GM21367 (cell line): ENCODE results near the gene WDPCP.
"Not testable (repeated sequence)": the region's sequence is repeated elsewhere in the genome, so short reads cannot be mapped to it uniquely, and the experiment has no call there.

Experiments used
- ATAC-seq: cut with Tn5 transposase; IDR thresholded peaks from one replicate; pipeline ENCODE4 v1.9.1; 2021; ENCODE audit not compliant: unreplicated experiment

WDPCP gene

DNA sequence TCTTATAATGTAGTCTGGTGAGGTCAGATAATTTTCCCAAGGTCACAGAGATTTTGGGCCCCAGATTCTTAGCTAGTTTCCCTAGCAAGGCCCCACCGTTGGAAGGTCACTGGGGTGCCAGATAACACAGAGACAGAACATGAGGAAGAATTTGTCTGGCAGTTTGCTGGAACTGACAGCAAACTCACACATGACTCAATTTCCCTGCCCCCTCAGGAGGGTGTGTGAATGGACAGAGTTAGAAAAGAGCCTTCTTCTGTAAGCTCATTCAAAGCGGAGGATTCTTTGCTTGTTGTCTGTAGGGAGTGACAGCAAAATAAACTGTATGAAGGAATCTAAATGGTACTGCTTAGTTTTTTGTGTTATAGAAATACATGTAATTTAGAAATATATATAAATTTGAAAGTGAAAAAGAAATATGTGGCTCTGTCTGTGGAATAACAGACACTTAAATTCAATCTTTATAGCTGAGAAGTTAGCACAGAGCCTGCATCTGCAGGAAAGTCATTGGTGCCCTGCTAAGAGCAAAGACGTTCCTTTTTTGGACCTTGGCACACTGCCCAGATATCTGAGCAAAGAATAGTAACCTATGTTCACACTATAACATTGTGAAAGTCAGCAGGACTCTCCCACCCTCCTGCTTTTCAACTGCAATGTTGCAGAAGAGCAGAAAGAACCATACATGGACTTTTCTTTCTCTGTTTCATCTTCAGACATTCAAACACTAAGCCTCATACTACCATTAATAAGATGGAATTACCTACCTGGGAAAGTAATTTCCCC is 2.5 kb upstream of the WDPCP start:
- no peak for ATAC-seq

DNA sequence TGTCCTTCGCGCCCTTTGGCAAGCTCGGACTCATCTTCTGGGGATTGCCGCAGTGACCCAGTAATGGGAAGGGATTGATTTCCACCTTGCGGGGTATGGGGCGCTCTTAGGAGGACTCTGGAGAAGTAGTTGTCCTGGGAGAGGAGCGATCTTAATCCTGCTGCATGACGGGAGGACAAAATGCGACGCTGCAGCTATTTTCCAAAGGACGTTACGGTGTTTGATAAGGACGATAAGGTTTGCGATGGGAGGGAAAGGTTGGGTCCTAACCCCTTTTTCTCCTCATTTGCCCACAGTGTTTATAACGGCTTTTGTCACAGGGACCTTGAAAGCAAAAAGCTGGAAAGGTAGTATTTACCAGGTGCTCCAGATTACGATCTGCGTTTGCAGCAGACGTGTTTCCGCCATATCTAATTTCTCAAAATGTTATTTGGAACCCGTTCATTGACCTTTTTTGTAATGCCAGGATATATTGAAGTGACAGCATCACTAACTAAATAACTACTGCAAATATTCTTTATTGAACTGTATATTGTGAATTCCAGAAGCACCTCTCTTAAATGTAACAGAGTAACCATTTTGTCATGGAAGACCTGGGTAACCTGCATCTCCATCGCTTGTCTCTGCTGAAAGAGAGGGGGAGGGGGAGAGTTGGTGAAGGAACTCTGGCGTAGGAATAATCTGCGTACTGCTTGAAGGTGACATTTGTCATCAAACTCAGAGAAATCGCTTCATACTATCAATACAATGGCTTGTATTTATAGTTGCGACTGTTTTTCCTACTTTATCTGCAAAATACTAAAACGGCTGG is 1.1 kb upstream of the WDPCP start:
- ATAC-seq, result peak; percentile 5

DNA sequence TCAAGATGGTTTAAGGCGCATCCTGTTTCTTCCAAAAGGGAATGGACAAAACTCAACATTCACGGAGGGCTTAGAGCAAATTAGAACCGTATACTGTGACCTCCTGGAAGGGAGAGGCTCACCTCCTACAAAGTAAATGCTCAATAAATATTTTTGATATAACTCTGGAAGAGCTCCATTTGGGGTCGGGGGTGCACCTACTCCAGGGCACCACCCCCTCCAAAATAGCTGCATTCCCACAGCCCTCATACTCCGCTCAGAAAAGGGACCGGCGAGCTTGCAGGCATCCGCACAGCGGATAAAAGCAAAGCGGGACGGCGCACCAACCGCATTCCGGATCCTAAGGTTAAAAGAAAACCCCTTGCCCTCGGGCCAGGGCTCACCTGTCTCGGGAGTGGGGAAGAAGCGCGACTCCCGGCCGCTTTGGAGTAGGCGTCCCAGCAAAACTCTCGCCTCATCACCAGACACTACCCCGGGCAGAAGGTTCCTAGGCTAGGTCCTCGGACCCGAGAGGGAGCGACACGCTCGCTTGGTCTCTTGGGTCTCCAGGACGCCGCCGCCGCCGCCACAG is 378 bp downstream of the WDPCP start:
- ATAC-seq, result no peak

DNA sequence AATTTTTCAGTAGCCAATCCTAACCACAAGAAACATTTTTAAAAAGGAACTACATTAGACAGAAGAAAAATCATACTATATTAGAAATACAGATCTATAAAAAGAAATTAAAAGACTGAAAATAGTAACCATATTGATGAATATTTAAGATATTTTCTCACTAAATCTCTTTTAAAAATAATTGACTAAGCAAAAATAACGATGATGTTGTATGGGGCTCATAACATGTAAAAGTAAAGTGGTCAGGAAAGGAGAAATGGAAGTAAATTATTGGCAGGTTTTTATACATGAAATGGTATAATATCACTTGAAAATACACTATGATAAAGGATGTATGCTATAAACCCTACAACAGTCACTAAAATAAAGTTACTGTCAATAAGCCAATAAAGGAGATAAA is 5.4 kb downstream of the WDPCP start:
- no peak for ATAC-seq

DNA sequence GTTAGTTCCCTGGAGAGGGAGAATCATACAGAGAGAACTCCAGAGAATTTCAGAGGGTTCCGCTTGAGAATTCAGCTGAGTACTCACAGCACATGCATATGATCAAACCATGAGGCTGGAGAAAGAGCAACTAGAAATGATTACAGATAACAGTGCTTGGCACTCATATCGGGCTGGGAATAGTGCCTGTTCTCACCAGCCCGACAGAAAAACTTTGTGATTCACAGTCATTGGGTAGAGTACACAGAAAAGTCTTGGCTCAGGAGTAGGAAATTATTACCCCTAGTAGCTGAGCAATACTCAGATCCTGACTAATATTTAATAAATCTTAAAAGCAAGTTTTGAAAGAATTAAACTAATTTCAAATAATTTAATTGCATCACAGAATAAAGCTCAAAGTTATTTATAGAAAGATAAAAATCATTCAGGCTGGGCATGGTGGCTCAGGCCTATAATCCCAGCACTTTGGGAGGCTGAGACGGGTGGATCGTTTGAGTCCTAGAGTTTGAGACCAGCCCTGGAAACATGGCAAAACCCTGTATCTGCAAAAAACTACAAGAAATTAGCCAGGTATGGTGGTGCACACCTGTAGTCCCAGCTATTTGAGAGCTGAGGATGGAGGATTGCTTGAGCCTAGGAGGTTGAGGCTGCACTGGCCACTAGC is 6.8 kb downstream of the WDPCP start:
- ATAC-seq, result no peak

DNA sequence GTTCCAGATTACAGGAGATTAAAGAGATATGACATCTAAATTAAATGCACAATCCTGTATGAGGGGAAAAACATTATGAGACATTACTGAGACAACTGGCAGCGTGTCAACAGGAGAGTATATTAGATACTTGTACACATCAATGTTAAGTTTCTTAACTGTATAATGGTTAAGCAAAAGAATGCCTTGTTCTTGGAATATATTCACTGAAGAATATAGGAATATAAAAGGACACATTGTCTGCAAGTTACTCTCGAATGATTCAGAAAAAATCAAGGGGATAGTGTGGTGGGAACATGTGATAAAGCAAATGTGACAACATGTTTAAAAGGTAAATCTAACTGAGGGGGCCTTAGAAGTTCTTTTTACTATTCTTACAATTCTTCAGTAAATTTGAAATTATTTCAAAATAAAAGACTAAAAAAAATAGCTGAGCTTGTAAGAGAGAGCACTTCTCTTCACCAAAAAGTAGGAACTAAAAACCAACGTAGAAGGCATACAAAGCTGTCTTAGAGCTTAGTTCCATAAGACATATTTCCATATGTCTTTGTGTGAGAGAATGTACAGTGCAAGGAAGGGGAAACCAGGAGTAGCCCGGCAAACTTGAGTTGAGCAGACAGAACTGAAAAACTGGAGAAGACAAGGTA is 7.5 kb downstream of the WDPCP start:
- no peak for ATAC-seq

DNA sequence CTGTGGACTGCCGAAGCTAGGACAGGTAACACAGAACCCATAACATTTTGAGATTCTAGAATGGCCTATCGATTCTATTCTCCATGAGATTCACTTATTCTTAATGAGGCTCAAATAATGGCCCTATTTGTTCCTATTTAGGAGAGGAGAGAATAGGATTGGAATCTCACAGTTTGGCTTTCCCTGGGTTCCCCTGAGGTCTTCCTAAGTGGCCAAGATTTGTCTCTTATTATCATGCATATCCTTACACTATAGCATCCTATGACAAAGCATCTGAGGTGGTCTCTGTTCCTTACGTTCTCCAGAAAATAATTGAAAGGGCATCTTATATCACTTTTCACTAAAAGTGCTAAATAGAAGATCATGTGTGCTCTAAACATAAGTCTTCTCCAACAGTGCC is 9.5 kb downstream of the WDPCP start:
- no peak for ATAC-seq

DNA sequence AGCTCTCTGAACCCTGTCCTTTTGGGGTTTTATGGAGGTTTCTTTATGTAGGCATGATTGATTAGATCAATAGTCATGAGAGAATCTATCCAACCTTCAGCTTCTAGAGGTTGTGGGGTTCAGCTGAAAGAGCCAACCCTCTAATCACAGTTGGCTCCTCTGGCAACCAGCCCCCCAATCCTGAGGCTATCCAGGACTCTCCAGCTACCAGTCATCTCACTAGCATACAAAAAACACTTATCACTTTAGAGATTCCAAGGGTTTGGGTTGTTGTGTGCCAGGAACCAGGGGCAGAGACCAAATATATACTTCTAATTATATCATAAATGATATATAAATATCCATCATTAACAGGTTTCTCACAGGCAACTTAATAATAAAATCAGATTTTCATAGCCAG is 11.7 kb downstream of the WDPCP start:
- ATAC-seq, result no peak

DNA sequence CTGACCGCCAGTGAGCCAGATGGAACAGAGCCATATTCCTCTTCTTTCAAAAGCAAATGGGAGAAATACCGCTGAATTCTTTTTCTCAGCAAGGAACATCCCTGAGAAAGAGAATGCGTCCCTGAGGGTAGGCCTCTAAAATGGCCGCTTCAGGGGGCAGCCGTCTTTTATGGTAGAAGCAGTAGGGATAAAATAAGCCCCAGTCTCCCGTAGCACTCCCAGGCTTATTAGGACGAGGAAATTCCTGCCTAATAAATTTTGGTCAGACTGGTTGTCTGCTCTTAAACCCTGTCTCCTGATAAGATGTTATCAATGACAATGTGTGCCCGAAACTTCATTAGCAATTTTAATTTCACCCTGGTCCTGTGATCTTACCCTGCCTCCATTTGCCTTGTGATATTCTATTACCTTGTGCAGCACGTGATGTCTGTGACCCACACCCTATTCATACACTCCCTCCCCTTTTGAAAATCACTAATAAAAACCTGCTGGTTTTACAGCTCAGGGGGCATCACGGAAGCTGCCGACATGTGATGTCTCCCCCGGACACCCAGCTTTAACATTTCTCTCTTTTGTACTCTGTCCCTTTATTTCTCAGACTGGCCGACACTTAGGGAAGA is 14.4 kb downstream of the WDPCP start:
- not testable (repeated sequence) for ATAC-seq

DNA sequence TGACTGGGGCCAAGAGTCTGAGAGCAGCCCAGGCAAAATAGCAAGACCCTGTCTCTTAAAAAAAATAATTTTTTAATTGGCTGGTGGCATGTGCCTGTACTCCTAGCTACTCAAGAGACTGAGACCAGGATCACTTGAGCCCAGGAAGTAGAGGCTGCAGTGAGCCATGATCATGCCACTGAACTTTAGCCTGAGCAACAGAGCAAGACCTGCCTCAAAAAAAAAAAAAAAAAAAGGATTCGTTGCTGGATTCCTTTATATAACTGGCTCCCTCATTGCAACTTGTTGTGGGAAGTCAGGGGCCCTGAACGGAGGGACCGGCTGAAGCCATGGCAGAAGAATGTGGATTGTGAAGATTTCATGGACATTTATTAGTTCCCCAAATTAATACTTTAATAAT is 15.3 kb downstream of the WDPCP start:
- not testable (repeated sequence) for ATAC-seq

DNA sequence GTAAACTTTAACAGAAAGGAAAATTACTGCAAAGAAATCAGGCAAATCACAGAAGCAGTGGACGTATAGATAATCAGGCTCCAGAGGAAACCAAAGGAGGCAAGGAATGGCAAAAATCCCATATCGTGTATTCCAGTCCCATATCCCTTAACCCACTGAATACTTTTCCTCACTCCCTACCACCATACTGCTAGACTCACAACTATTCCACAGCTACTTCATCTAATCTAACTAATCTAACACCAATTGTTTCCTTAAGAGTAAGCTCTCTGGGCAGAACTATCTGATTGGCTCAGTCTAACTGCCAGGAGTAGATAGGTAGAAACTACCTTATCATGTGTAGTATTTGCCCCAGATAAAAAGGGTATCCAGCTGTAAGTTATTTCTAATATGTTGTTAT is 16.3 kb downstream of the WDPCP start:
- ATAC-seq, result no peak

DNA sequence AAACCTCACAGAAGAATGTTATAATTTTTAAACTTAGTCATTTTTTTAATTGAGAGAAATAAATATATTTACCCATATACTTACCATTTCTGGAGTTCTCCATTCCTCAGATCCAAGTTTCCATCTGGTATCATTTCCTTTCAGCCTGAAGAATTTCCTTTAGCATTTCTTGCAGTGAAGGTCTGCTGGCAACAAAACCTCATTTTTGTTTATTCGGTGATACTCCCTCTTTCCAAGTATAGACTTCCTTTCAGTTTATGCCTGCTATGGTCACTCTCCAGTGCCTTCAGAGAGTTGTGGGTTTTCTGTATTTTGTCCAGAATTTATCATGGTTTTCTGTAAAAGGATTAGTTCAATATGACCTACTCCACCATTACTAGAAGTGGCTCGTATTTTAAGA is 17.0 kb downstream of the WDPCP start:
- no peak for ATAC-seq

DNA sequence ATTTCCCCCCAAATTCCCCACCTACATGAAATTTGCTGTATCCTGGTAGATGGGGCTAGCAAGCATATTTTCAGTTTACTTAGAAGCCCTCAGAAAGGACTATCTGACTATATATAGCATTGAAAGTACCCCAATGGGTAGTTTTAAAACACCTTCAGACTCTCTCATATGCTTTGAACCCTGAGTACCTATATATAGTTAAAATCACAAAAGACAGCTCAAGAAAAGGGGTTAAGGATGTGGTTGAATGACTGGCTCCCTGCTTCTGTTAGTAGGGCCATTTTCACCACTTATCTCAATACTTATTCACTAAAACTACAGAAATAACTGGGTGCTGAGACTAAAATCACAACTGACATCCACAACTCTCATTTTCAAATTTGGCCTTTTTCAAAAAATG is 18.5 kb downstream of the WDPCP start:
- ATAC-seq, result no peak

DNA sequence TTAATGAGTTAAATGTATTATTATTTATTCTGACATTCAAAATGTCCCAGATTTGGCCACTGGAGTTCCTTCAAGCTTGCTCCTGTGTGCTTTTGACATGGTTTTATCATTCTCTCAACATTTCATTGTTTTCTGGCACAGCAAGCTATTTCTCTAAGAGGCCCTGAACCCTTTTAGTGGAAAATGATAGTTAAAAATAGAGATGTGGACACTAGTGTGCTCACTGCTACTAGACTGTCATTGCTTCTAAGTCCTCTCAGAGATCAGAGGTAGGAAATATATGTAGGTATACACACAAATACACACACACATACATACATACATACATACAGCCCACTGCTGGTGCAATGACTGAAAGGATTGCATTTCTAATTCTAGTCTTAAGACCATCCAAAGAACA is 25.5 kb downstream of the WDPCP start:
- ATAC-seq, result no peak

DNA sequence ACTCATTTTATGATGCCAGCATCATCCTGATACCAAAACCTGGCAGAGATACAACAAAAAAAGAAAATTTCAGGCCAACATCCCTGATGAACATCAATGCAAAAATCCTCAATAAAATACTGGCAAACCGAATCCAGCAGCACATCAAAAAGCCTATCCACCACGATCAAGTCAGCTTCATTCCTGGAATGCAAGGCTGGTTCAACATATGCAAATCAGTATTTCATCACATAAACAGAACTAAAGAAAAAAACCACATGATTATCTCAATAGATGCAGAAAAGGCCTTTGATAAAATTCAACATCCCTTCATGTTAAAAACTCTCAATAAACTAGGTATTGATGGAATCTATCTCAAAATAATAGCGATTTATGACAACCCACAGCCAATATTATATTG is 29.4 kb downstream of the WDPCP start:
- not testable (repeated sequence) for ATAC-seq

DNA sequence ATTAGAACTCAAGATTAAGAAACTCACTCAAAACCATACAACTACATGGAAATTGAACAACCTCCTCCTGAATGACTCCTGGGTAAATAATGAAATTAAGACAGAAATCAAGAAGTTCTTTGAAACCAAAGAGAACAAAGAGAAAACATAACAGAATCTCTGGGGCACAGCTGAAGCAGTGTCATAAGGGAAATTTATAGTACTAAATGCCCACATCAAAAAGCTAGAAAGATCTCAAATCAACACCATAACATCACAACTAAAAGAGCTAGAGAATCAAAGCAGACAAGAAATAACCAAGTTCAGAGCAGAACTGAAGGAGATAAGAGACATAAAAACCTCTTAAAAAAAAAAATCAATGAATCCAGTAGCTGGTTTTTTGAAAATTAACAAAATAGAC is 30.5 kb downstream of the WDPCP start:
- ATAC-seq, result not testable (repeated sequence)

DNA sequence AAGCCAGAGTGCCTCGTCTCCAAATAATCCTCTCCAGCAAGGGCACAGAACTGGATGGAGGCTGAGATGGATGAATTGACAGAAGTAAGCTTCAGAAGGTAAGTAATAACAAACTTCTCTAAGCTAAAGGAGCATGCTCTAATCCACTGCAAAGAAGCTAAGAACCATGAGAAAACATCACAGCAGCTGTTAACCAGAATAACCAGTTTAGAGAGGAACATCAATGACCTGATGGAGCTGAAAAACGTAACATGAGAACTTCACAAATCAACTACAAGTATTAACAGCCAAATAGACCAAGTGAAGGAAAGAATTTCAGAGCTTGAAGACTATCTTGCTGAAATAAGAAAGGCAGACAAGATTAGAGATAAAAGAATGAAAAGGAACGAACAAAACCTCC is 32.3 kb downstream of the WDPCP start:
- no peak for ATAC-seq

DNA sequence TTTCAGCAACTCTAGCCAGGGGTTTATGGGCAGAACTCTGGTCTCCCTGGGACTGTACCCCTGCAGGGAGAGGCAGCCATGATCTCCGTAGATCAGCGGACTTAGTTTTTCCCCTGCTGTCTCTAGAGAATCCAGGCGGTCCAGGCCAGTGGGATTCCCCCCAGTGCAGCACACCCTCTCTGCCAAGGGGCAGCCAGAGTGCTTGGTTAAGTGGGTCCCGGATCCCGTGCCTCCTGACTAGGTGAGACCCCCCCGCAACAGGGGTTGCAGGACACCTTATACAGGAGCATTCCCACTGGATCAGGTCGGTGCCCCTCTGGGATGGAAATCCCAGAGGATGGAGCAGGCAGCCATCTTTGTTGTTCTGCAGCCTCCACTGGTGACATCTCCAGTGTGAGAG is 33.0 kb downstream of the WDPCP start:
- ATAC-seq, result no peak

DNA sequence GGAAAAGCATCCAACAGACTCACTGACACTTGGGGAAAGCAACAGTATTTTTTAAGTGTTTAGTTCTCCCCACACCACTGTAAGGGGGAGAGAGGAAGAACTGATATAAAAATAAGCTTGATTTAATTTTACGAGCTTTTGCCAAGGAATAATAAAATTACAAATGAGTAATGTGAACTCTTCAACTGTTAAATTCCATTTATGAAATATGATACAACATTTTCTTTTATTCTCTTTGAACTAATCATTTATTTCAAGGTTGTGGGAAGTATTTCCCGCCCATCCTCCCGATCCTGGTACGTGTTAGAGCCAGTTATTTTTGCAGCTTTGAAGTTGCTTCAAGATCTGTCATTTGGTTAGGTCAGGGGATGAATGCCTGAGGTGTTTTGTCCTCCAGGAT is 35.2 kb downstream of the WDPCP start:
- ATAC-seq, result no peak

DNA sequence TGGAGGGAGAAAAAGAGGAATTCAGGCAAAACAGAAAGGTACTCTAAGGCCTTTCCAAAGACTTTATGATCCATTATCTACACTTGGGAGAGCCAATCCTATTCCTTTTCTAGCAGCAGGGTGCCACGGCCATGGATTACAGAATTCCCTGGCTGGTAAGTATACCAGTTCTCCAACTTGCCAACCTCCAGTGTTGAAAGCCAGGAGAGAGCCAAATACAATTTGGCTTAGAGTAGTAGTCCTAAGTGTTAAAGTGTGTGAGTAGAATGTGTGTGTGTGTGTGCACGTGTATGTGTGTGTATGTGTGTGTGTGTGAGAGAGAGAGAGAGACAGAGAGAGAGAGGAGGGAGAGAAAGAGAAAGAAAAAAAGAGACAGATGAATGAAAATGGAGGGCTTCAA is 43.3 kb downstream of the WDPCP start:
- ATAC-seq, result no peak
